ENCODE measurements around the gene POLA1.

POLA1 gene

DNA sequence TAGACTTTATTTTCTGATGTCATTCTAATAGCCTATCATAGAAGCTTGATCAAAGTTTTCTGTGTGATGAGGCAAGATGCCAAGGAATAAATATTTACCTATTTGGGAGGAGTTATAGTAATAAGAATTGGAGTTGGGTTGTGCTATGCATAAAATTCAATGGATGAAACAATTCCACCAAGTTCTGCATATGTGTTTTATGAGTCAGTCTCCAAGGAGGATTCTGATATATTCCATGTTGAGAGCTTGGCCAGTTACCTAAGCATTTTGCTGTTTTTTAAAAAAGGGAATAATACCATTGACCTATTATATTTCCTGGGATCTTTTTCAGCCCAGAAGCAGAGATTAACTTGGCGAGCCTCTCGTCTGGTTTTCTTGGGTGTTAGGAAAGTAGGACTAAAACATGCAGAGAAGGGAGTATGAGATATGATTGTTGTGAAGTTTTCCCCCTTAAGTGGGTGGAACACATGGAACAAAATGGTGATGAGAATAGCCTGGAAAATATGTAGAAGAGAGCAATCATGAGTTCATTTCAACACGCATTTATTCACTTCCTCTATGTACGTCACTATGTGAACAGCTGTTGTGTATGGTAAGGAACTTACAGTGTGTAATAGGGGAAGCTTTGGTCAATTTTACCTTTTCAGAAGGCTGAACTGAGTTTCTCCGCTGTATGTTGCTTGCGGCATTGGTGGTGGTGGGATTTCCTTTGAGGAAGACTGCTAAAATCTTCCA lies 39.2 kb downstream of the POLA1 start:
- Histone ChIP-seq H3K27me3 (ENCODE audit: insufficient read depth, poor library complexity, severe bottlenecking) (no peaks in the 10 kb centered on the region), H3K27ac (replicated peaks) (no peak overlapping the region), H3K4me3 (replicated peaks; ENCODE audit: insufficient read depth, low read length) (no peak overlapping the region)
- peak; percentile 11 to 28 for DNase-seq (ENCODE audit: low read depth in 1 of 2, low spot score in 1 of 2)
- peak; percentile 77; the same call in 1 of the 2 replicates for TF ChIP-seq SPI1 (IDR thresholded peaks at IDR 0.05; ENCODE audit: borderline replicate concordance, low read depth)
- TF ChIP-seq POLR2AphosphoS5 (IDR thresholded peaks at IDR 0.05; ENCODE audit: low read depth) = no peak

DNA sequence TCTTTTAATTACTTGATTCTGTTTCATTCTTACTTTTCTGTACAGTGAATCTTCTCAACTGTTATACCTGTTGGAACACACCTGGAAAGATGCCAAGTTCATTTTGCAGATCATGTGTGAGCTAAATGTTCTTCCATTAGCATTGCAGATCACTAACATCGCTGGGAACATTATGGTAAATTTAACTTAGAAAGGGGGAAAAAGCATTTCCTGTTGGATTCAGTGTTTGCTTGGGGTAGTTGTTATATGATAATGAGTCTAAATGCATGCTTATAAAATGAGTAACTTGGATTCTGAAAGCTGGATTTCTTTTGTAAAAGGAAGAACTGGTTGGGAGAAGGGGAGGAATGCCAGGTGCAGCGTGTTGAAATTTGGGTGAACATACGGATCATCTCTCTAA lies 47.6 kb downstream of the POLA1 start:
- no peak for DNase-seq (ENCODE audit: low read depth in 1 of 2, low spot score in 1 of 2)
- TF ChIP-seq, protein P1, sequence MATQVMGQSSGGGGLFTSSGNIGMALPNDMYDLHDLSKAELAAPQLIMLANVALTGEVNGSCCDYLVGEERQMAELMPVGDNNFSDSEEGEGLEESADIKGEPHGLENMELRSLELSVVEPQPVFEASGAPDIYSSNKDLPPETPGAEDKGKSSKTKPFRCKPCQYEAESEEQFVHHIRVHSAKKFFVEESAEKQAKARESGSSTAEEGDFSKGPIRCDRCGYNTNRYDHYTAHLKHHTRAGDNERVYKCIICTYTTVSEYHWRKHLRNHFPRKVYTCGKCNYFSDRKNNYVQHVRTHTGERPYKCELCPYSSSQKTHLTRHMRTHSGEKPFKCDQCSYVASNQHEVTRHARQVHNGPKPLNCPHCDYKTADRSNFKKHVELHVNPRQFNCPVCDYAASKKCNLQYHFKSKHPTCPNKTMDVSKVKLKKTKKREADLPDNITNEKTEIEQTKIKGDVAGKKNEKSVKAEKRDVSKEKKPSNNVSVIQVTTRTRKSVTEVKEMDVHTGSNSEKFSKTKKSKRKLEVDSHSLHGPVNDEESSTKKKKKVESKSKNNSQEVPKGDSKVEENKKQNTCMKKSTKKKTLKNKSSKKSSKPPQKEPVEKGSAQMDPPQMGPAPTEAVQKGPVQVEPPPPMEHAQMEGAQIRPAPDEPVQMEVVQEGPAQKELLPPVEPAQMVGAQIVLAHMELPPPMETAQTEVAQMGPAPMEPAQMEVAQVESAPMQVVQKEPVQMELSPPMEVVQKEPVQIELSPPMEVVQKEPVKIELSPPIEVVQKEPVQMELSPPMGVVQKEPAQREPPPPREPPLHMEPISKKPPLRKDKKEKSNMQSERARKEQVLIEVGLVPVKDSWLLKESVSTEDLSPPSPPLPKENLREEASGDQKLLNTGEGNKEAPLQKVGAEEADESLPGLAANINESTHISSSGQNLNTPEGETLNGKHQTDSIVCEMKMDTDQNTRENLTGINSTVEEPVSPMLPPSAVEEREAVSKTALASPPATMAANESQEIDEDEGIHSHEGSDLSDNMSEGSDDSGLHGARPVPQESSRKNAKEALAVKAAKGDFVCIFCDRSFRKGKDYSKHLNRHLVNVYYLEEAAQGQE (IDR thresholded peaks at IDR 0.05; ENCODE audit: insufficient replicate concordance, low read depth) = no peak
- TF ChIP-seq SPI1 (IDR thresholded peaks at IDR 0.05; ENCODE audit: borderline replicate concordance, low read depth) (no peak), GABPA (IDR thresholded peaks at IDR 0.05; ENCODE audit: low read depth) (no peak)
- TF ChIP-seq, protein P2, sequence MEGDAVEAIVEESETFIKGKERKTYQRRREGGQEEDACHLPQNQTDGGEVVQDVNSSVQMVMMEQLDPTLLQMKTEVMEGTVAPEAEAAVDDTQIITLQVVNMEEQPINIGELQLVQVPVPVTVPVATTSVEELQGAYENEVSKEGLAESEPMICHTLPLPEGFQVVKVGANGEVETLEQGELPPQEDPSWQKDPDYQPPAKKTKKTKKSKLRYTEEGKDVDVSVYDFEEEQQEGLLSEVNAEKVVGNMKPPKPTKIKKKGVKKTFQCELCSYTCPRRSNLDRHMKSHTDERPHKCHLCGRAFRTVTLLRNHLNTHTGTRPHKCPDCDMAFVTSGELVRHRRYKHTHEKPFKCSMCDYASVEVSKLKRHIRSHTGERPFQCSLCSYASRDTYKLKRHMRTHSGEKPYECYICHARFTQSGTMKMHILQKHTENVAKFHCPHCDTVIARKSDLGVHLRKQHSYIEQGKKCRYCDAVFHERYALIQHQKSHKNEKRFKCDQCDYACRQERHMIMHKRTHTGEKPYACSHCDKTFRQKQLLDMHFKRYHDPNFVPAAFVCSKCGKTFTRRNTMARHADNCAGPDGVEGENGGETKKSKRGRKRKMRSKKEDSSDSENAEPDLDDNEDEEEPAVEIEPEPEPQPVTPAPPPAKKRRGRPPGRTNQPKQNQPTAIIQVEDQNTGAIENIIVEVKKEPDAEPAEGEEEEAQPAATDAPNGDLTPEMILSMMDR (IDR thresholded peaks at IDR 0.05; ENCODE audit: insufficient read depth, low read length) = no peak
- H3K27me3 ChIP-seq (ENCODE audit: insufficient read depth, poor library complexity, severe bottlenecking) = no peaks in the 10 kb centered on the region
- H3K27ac ChIP-seq (replicated peaks) = no peak overlapping the region
- no peak overlapping the region for H3K4me3 ChIP-seq (replicated peaks; ENCODE audit: insufficient read depth, low read length)

DNA sequence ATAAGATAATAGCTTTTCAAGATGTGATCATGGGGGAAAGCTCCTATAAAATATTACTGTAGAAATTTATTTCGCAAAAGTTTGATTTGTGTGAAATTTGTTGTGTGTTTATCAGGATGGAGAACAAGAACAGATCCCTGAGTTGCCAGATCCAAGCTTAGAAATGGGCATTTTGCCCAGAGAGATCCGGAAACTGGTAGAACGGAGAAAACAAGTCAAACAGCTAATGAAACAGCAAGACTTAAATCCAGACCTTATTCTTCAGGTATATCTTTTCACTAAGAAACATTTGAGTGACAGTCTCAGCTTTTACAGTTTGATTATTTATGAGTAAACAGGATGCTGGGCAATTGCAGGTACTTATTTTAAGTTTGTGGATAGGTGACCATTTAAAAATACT lies 54.5 kb downstream of the POLA1 start:
- H3K27ac ChIP-seq (replicated peaks) = no peak overlapping the region
- no peak for DNase-seq (ENCODE audit: low read depth in 1 of 2, low spot score in 1 of 2)
- H3K4me3 ChIP-seq (replicated peaks; ENCODE audit: insufficient read depth, low read length) = no peak overlapping the region
- no peaks in the 10 kb centered on the region for H3K27me3 ChIP-seq (ENCODE audit: insufficient read depth, poor library complexity, severe bottlenecking)
- no peak for TF ChIP-seq SPI1 (IDR thresholded peaks at IDR 0.05; ENCODE audit: borderline replicate concordance, low read depth)
- TF ChIP-seq, protein P1 (IDR thresholded peaks at IDR 0.05; ENCODE audit: insufficient replicate concordance, low read depth) = no peak
- TF ChIP-seq, protein P2 (IDR thresholded peaks at IDR 0.05; ENCODE audit: insufficient read depth, low read length) = no peak
- TF ChIP-seq POLR2AphosphoS5 (IDR thresholded peaks at IDR 0.05; ENCODE audit: low read depth) = no peak

DNA sequence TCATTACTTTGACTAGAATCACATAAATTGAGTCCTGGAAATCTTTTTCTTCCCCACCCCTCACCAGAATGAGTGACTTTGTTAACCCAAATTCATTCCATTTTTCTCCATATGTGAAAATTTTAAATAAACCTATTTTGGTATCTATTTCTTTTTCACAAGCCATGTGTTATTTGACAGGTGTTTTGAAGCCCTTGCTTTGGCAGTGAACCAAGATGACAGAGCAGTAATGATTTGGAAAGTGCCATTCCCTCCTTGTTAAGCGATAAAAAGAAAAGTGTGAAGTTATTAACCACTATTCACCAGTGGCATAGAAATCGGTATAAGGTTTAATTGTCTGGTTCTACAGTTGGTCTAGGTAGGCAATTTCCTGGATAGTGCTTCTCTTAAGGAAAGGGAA lies 66.1 kb downstream of the POLA1 start:
- no peak for DNase-seq (ENCODE audit: low read depth in 1 of 2, low spot score in 1 of 2)
- TF ChIP-seq POLR2AphosphoS5 (IDR thresholded peaks at IDR 0.05; ENCODE audit: low read depth) = no peak
- TF ChIP-seq, protein P2 (IDR thresholded peaks at IDR 0.05; ENCODE audit: insufficient read depth, low read length) = no peak
- TF ChIP-seq, protein P1 (IDR thresholded peaks at IDR 0.05; ENCODE audit: insufficient replicate concordance, low read depth) = no peak
- no peak for TF ChIP-seq SPI1 (IDR thresholded peaks at IDR 0.05; ENCODE audit: borderline replicate concordance, low read depth)
- TF ChIP-seq GABPA (IDR thresholded peaks at IDR 0.05; ENCODE audit: low read depth) = no peak
- Histone ChIP-seq H3K27me3 (ENCODE audit: insufficient read depth, poor library complexity, severe bottlenecking) (no peaks in the 10 kb centered on the region), H3K27ac (replicated peaks) (no peak overlapping the region), H3K4me3 (replicated peaks; ENCODE audit: insufficient read depth, low read length) (no peak overlapping the region)

Data from HL-60 (cell line).